Upper lobe of left lung (tissue), 6 donors: Measurements from ENCODE around the gene MOSMO. TPM values are rescaled to one million over a fixed set of nuclear protein-coding genes. Genes with fewer than 3 reads are reported as not detected.

Experiments used
- ATAC-seq, 2 donors: fragments of 200-7000 bp; cut with Tn5 transposase; one replicate each; pipeline ENCODE4 v1.9.1; 2022; ENCODE audit warnings: mild to moderate bottlenecking in 2 of 2, moderate library complexity in 2 of 2; ENCODE audit not compliant: low FRiP score in 2 of 2
- DNase-seq, 2 donors: peaks; one replicate each; pipeline ENCODE4 v3.0.0-alpha.2; 2019 to 2020
- H3K27ac ChIP-seq, 4 donors: fragments of 200-600 bp; sonication (generic); one replicate each; pipeline ENCODE4 v1.5.1; 2016 to 2019
- H3K27me3 ChIP-seq, 4 donors: fragments of 200-600 bp; sonication (generic); one replicate each; pipeline ENCODE4 v1.5.1; 2017 to 2019
- H3K36me3 ChIP-seq, 4 donors: fragments of 200-600 bp; sonication (generic); one replicate each; pipeline ENCODE4 v1.5.1; 2016 to 2019
- H3K4me1 ChIP-seq, 4 donors: fragments of 200-600 bp; sonication (generic); one replicate each; pipeline ENCODE4 v1.5.1; 2018 to 2019
- H3K4me3 ChIP-seq, 4 donors: fragments of 200-600 bp; sonication (generic); one replicate each; pipeline ENCODE4 v1.5.1; 2017 to 2019; ENCODE audit warnings: mild to moderate bottlenecking in 2 of 4, moderate library complexity in 1 of 4
- H3K9me3 ChIP-seq, 4 donors: fragments of 200-600 bp; sonication (generic); one replicate each; pipeline ENCODE4 v1.5.1; 2018 to 2019
- EP300 ChIP-seq, 4 donors: sonication (generic); formaldehyde crosslinking; IDR thresholded peaks; one replicate each; pipeline ENCODE4 v1.5.1; 2017; ENCODE audit warnings: antibody characterized with exemption in 4 of 4, control low read depth in 2 of 4
- POLR2A ChIP-seq, 4 donors: fragments of 450-650 bp; IDR thresholded peaks; one replicate each; pipeline ENCODE4 v1.5.1; 2016 to 2017; ENCODE audit warnings: antibody characterized with exemption in 4 of 4, mild to moderate bottlenecking in 2 of 4
- POLR2AphosphoS5 ChIP-seq, 2 donors: sonication (generic); formaldehyde crosslinking; IDR thresholded peaks; one replicate each; pipeline ENCODE4 v1.5.1; 2017; ENCODE audit warnings: antibody characterized with exemption in 2 of 2
- WGBS, 2 donors: methylation state at CpG; one replicate each; pipeline ENCODE4 v1.1.5; 2017 to 2018; 5-methylcytosine and 5-hydroxymethylcytosine counted together
- total RNA-seq, 6 donors: library from RNA; depleted of rRNA in 4 of 6; stranded (reverse); fragments of >200 nt in 4 of 6; gene quantifications; one replicate each; pipeline versions ENCODE4 v1.1.0 to v1.2.1, GENCODE V29; 2016 to 2021
- TF ChIP-seq, protein P1 (sequence below), 6 experiments: fragments of 450-650 bp in 4 of 6; fragments of 200-600 bp in 2 of 6; sonication (generic) in 2 of 6; IDR thresholded peaks; one replicate each; pipeline ENCODE4 v1.5.1; 2016 to 2019; ENCODE audit warnings: antibody characterized with exemption in 6 of 6
- donor health status: DM: no; HTN: no; CAD: no; lungs with moderate emphysema.
- donor health status: DM: no; HTN: yes; CAD: no; lungs with severe emphysema.

MOSMO gene
- total RNA-seq, 6 donors from 2014 or later, result 10.8 to 24.6 (median 15.9) TPM

GRCh38 chr16:22065252-22065651 is 57.3 kb downstream of the MOSMO start:
- Histone ChIP-seq H3K9me3 (no peaks in the 10 kb centered on the region), H3K36me3 (no peaks in the 10 kb centered on the region), H3K4me1 (peaks cover 0 to 7% (median 2%) of the 10 kb centered on the region in 4 donors), H3K27ac (no peak overlapping the region), H3K4me3 (no peak overlapping the region), H3K27me3 (no peaks in the 10 kb centered on the region)
- DNase-seq (no peak), ATAC-seq (no peak)
- WGBS, 2 donors, result 83 to 92% methylated on average over 1 of the region's 1 CpG
- TF ChIP-seq EP300 (IDR thresholded peaks at IDR 0.05) (no peak), POLR2AphosphoS5 (IDR thresholded peaks at IDR 0.05) (no peak)
- TF ChIP-seq, protein P1, sequence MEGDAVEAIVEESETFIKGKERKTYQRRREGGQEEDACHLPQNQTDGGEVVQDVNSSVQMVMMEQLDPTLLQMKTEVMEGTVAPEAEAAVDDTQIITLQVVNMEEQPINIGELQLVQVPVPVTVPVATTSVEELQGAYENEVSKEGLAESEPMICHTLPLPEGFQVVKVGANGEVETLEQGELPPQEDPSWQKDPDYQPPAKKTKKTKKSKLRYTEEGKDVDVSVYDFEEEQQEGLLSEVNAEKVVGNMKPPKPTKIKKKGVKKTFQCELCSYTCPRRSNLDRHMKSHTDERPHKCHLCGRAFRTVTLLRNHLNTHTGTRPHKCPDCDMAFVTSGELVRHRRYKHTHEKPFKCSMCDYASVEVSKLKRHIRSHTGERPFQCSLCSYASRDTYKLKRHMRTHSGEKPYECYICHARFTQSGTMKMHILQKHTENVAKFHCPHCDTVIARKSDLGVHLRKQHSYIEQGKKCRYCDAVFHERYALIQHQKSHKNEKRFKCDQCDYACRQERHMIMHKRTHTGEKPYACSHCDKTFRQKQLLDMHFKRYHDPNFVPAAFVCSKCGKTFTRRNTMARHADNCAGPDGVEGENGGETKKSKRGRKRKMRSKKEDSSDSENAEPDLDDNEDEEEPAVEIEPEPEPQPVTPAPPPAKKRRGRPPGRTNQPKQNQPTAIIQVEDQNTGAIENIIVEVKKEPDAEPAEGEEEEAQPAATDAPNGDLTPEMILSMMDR (IDR thresholded peaks at IDR 0.05), result no peak

DNA sequence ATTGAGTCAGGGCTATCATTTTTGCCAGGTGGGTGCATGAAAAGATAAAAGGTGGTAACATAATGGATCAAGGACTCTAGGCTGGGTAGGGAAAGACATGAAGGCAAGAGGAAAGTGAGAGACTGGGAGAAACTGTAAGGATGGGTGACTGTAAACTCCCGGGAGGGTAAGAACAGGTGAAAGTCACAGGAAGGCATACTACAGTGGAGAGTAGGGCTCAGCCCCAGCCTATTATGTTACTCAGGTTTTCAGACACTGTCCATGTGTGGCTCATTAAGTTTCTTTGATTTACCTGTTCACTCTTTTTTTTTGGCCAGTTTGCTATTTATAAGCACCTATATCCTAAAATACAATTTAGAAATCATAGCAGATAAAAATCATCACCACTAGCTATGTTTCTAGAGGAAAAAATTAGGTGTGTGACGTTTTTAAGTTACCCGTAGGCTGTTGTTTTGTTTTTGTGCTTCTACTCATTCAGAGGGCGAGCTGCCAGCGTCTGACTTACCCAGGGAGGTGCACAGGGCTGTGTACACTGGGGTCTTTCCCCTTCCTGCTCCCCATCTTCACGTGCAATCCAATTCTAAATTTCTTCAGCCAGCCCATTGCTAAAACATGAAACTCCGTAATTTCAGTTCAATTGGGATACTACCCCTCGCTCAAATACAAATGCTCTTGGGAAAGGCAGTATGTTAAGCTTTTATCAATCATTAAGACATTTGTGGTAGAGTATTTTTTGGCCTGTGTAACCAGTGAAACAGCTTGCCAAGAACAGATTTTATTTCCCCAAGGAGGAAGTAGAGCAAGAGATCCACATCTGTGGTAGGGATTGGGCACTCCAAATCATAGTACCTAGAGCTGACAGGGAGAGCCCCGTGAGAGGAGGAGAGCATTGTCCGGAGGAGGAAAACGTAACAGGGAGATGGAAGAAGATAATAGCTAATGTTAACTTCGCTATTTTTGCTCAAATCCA is 62.7 kb downstream of the MOSMO start:
- H3K36me3 ChIP-seq, result no peaks in the 10 kb centered on the region
- peak overlapping the region in 2 of 4 donors; percentile 0 to 3 for H3K27ac ChIP-seq
- 55 to 57% methylated on average over 12 of the region's 12 CpGs for WGBS, 2 donors
- no peak for TF ChIP-seq POLR2A (IDR thresholded peaks at IDR 0.05)
- TF ChIP-seq EP300 (IDR thresholded peaks at IDR 0.05), result no peak
- TF ChIP-seq POLR2AphosphoS5 (IDR thresholded peaks at IDR 0.05), result no peak
- TF ChIP-seq, protein P1 (IDR thresholded peaks at IDR 0.05), result no peak
- no peaks in the 10 kb centered on the region for H3K9me3 ChIP-seq
- H3K4me1 ChIP-seq, result peaks cover 0 to 12% (median 9%) of the 10 kb centered on the region in 4 donors
- H3K4me3 ChIP-seq, result no peak overlapping the region
- DNase-seq (no peak), ATAC-seq (peak in 1 of 2 donors; percentile 52)
- no peaks in the 10 kb centered on the region for H3K27me3 ChIP-seq

DNA sequence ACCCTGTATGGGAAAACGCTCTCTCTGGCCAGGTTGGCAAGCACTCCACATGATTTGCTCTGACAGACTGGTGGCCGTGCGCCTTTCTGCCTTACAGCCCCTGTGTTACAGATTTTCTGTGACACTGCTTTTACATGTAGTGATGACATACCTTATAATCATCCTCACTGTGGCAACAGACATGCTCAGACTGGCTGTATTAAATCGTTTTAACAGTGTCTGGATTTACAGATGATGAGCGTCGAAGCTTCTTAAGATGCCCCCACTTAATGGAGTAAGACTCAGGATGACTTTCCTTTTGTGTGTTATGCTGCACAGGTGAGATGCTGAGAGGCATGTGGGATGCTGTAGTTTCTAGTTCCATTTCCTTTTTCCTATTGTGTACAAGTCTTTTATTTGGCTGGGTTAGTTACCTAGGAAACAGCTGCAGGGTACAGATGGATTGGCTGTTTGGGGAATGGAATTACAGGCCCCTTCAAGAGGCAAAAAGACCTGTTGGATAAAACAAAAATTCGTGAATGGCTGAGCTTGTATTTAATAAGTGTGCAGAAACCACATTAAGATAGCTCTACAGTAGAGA is 63.5 kb downstream of the MOSMO start:
- H3K27me3 ChIP-seq, result no peaks in the 10 kb centered on the region
- TF ChIP-seq EP300 (IDR thresholded peaks at IDR 0.05), result no peak
- TF ChIP-seq POLR2AphosphoS5 (IDR thresholded peaks at IDR 0.05), result no peak
- TF ChIP-seq, protein P1 (IDR thresholded peaks at IDR 0.05), result no peak
- no peak for TF ChIP-seq POLR2A (IDR thresholded peaks at IDR 0.05)
- peak overlapping the region in 1 of 4 donors; percentile 0 for H3K27ac ChIP-seq
- no peak overlapping the region for H3K4me3 ChIP-seq
- WGBS, 2 donors, result 81 to 85% methylated on average over 7 of the region's 7 CpGs
- peaks cover 0 to 7% (median 0%) of the 10 kb centered on the region in 4 donors for H3K36me3 ChIP-seq
- H3K9me3 ChIP-seq, result no peaks in the 10 kb centered on the region
- ATAC-seq, result no peak
- peaks cover 0 to 12% (median 9%) of the 10 kb centered on the region in 4 donors for H3K4me1 ChIP-seq
- no peak for DNase-seq

- H3K27me3 ChIP-seq, result no peaks in the 10 kb centered on the region
- no peaks in the 10 kb centered on the region for H3K9me3 ChIP-seq
- H3K4me1 ChIP-seq, result peaks cover 0 to 12% (median 9%) of the 10 kb centered on the region in 4 donors
- DNase-seq (no peak), ATAC-seq (no peak)
- TF ChIP-seq POLR2AphosphoS5 (IDR thresholded peaks at IDR 0.05) (no peak), POLR2A (IDR thresholded peaks at IDR 0.05) (no peak), EP300 (IDR thresholded peaks at IDR 0.05) (no peak)
- TF ChIP-seq, protein P1 (IDR thresholded peaks at IDR 0.05), result no peak
- 72 to 80% methylated on average over 3 of the region's 3 CpGs for WGBS, 2 donors
- H3K36me3 ChIP-seq, result peaks cover 0 to 11% (median 0%) of the 10 kb centered on the region in 4 donors
- H3K4me3 ChIP-seq, result no peak overlapping the region
- H3K27ac ChIP-seq, result no peak overlapping the region
These were observed 65.4 kb downstream of the MOSMO start for GRCh38 chr16:22073350-22073749.
